Epidermal melanocyte (primary cell): ENCODE measurements around the gene NEBL.
"Not testable (repeated sequence)": the region's sequence is repeated elsewhere in the genome, so short reads cannot be mapped to it uniquely, and the experiment has no call there.

Source experiments
- DNase-seq: peaks from one replicate; pipeline ENCODE4 v3.0.0; 2011; ENCODE audit warnings: low spot score; ENCODE audit not compliant: insufficient read length

NEBL gene, protein sequence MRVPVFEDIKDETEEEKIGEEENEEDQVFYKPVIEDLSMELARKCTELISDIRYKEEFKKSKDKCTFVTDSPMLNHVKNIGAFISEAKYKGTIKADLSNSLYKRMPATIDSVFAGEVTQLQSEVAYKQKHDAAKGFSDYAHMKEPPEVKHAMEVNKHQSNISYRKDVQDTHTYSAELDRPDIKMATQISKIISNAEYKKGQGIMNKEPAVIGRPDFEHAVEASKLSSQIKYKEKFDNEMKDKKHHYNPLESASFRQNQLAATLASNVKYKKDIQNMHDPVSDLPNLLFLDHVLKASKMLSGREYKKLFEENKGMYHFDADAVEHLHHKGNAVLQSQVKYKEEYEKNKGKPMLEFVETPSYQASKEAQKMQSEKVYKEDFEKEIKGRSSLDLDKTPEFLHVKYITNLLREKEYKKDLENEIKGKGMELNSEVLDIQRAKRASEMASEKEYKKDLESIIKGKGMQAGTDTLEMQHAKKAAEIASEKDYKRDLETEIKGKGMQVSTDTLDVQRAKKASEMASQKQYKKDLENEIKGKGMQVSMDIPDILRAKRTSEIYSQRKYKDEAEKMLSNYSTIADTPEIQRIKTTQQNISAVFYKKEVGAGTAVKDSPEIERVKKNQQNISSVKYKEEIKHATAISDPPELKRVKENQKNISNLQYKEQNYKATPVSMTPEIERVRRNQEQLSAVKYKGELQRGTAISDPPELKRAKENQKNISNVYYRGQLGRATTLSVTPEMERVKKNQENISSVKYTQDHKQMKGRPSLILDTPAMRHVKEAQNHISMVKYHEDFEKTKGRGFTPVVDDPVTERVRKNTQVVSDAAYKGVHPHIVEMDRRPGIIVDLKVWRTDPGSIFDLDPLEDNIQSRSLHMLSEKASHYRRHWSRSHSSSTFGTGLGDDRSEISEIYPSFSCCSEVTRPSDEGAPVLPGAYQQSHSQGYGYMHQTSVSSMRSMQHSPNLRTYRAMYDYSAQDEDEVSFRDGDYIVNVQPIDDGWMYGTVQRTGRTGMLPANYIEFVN

DNA sequence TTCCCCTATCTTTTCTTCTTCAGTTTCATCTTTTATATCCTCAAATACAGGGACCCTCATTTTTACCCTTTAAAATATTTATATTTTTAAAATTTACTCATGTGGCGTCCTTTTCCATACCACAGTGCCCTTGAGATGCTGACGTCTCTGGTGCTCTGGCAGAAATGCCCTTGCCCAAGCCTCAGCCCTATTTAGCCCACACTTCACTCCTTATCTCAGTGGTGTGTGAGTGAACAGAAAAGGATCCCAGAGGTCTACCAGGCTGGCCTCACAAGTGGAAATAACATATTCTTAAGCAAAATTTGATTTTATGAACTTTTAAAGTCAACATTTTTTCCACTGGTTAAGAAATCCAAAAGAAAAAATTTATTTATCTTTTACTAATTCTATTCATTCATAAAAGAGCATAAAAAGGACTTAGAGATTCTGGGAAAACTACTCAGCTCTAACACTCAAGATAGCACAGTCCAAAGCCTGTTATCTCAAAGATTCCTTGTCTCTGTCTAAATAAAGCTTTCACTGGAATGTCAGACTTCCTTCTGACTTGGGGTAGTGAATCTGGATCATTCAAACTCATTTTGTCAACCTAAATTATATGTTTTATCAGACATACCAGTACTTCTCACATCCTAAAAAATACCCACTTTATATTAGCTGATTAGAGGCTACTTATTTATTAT lies at the start of gene NEBL:
Gene NEBL (minus strand): TSS at position 166 of the 680 bp plus-strand sequence. CDS start 106 bp downstream, at position 60.
- DNase-seq = no peak

DNA sequence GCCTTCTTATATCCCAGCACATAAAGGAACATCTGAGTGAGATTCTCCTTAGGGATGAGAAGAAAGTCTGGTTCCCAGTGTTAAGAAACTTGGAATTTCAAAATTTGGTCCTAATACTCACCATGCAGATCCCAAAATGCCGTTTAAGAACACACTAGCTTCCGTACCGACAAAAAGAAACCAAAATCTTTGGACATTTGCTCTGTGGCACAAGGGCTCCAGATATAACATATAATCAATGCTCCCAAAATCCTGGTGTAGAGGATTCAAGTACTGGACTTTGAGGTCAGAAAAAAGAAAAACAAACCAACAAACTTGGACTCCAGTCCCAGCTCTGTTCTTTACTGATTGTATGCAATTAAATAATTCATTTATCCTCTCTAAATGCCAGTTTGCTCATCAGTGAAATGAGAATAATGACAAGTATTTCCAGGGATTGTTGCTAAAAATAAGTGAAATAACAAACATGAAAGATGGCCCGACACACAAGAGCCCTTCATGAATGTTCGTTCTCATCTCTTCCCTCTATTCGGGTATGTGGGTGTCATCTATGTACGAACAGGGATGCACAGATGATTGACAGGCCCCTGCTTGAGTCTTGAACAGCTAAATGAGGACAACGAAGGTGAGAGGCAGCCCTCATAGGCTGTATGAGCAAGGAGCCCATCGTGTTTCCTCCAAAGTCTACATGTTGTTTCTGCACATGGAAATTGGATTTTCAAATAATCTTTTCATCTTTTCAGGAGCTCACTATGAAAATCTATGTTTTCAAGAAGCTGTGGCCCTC lies 48.6 kb upstream of the NEBL start:
- DNase-seq = no peak

DNA sequence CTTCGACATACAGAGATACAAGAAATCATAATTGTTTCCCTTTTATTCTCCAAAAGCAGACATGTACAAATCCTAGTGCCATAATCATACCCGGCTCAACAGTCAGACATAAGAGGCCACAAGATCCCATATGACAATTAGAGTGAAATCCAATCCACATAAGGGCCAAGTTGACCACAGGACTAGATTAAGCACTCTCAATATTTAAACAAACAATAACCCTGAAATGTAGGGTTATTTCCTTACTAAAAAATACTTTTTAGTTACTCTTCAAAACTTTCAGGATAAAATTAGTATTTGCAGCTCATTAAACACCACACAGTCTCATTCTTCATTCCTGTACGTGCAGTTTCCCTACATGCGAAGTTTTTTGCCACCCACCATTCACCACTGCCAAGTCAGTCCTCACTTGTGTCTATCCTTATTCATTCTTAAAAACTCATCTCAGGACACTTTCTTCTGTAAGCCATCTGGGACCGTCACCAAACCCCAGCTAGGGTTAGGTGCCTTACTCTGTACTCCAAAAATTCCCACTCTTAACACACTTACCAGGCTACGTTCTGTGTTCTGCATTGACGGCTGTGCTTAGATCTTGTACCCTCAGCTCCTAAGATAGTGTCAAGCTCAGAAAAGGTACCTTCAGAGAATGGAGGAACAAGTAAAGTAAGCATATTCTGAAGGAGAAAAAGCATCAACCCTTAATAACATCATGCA lies 47.8 kb upstream of the NEBL start:
- no peak for DNase-seq

DNA sequence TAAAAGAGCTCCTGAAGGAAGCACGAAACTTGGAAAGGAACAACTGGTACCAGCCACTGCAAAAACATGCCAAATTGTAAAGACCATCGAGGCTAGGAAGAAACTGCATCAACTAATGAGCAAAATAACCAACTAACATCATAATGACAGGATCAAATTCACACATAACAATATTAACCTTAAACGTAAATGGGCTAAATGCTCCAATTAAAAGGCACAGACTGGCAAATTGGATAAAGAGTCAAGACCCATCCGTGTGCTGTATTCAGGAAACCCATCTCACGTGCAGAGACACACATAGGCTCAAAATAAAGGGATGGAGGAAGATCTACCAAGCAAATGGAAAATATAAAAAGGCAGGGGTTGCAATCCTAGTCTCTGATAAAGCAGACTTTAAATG lies 42.3 kb upstream of the NEBL start:
- DNase-seq = not testable (repeated sequence)

DNA sequence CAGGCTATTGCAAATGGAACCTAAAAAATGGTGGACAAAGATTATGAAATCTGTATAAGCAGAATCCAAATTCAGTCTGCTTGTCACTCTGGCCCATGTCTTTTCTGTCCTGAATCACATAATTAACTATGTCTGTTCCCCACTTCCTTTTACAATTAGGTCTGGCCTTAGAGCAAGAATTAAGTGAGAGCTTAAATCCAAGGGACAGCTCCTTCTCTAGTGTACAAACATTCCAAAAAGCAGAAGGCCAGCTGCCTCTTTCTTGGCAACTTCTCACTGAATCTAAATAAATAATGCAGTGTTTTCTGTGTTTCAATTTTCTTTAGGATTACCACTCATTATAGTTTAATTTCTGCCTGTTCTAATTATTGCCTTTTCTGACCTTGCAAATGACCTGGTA lies 39.3 kb upstream of the NEBL start:
- DNase-seq = no peak

DNA sequence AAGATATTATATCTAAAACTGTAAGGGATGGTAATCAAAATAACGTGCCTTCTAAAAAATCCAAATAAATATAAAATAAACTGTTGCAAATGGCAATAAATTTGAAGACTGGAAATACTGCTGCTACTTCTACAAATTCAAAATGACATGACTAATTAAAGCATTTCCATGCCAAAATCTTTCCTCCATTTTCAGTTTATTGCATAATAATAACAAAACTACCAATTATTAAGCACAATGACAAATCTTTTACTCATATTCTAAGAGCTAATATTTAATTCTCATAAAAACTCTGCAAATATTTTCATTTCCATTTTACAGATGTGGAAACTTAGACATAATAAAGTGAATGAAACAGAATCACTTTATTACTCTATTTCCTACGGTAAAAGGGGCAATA lies 38.8 kb upstream of the NEBL start:
- no peak for DNase-seq

DNA sequence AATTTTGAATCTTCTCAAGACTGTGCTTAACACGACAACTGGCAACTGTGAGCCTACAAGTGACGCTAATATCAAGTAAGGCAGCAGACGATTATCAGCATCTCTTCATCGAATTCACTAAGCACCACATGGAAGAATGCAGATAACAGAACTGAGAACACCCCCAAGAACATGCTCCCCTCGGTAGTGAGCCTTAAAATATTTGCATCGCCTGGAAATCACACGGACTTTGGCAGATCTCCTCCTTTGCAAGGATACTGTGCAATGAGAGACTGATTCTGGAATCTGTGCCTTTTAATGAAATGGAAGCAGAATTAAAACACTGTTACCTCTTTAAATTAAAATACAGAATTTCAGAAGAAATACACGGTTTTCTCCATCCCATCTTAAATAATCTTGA lies 38.2 kb upstream of the NEBL start:
- DNase-seq = no peak

DNA sequence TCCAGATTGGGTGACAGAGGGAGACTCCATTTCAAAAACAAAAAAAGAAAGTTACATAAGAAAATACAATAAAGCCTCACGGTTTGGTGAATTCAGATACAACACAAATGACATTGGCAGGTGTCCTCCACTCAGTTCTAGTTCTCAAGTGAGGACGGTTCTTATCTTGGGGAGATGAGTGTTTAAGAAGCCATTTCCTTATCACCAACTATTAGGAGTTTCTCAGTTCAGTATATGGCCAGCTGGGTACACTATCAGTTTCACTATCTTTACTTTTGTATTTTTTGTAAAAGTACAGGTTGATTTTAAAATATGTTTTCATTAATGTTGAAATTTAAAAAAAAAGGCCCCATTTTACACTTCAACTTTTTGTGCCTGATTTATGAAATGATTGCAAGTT lies 36.6 kb upstream of the NEBL start:
- no peak for DNase-seq

DNA sequence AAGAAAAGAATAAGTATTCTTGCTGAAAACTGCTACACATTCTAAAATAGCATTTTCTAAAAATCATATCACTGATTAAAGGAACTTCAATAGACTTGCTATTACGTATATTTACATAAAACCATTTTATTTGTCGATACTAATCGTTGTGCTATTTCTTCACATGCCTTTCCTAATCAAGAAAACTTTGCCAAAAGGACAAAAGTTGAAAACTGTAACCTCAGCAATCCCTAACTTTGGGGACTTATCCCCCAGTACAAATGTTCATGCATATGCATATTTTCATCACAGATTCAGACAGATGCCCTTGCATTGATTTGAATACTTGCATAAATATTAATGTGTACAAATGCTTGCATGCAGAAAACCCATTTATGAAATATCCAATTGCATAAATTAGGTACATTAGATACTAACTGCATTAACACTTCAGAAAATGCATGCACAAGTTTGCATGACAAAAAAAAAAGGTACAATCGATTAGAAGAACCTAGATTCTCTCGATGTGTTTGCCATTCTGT lies 35.6 kb upstream of the NEBL start:
- DNase-seq = no peak

DNA sequence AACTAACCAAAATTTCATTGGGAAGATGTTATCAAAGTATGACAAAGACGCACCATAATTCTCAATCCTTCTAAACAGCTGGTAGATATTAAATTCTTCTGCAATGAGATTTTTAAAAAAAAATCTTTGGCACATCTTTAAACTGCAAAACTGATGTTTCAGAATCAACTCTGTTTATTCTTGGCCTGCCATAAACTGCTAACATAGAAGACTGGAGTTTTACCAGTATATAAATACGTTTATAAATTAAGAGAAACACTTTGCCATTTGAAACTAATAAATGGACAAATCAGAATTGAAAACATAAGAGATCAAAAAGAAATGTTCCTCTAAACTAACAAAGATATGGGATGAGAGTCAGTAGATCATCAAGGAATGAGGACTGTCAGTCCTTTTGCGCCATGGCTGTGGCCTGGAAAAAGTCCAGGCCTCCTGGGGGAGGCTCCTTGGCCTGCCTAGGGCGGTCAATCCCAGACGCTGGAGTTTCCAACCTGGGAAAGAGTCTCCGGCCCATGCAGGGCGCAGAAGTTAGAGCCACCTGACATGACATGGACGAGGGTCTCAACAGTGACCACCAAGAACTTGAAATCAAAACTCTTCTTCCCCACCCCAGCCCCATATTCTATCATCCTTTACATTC lies 34.2 kb upstream of the NEBL start:
- DNase-seq = no peak

DNA sequence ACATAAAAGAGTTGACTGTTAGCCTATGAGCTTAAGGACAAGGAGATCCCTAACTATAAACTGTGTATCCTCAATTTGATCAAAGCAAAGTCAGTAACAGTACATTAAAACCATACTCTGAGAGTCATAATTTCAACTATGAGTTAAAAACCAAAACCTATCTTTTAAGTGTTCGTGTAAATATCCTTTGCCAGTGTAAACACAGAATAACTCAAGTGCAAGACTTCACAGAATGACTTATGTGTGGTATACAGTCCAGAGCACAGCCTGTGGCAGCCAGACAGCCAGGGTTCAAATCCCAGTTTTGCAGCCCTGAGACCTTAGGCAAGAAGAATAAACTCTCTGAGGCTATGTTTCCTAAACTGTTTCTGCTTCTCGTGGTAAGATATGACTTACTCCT lies 30.3 kb upstream of the NEBL start:
- DNase-seq = no peak

DNA sequence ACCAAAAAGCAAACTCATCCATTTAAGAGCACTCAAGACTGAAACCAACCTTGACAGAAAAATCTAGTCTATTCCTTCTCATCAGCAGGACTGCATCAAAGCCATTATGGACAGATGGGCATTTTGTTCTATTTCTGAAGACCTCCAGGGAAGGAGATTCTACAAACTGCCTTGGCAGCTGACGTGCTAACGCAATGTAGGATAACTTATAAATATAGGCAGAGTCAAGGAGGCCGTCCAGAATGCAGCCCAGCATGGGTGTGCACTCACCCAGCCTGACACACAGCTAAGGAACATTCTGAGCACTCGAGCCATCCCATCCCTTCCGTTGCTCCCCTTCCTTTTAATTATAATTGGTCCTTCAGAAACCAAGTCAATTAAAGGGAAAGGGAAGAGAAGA lies 25.3 kb upstream of the NEBL start:
- DNase-seq = no peak

DNA sequence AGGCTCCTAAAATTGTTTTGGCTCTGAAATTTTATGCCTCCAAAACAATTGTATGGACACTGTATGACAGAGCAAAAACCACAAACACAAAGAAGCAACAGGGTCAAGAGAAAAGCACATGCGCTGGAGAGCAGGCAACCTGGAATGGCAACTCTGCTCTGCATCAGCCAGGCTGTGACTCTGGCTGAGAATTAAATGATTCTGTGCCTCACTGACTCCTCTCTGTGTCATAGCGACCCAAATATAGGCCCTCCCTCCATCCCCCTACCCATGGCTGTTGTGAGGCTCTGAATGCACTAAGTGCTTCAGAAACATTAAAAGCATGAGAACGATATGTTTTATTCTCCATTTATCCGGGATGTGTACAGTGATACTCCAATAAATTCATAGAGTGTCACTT lies 24.9 kb upstream of the NEBL start:
- DNase-seq = no peak

DNA sequence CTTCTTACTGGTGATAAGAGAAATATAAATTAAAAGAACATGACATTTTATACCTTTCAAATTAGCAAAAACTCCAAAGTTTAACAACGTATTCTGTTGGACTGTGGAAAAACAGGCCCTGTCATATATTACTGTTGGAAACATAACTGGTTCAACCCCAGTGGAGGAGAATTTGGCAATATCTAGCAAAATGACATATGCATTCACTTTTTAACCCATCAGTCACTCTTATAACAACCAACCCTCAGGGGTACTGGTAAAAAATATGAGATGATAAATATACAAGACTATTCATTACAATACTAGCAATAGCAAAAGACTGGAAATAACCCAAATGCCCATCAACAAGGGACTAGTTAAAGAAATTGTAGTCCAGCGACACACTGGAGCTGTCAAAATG lies 22.9 kb upstream of the NEBL start:
- no peak for DNase-seq

DNA sequence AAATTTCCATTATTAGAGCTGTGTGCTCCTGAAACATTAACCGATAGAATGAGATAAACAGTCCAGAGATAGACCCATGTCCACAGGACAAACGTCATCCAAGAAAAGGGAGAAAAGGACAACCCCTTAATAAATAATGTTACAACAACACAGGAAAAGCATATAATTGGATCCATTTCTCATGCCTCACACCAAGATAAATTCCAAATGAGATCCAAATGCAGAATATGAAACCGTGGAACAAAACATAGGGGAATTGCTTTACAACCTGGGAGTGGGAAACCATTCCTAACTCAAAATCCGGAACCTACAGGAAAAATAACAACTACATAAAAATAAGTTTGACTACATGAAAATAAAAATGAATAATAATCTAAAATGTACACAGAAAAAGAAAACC lies 22.4 kb upstream of the NEBL start:
- DNase-seq = no peak

DNA sequence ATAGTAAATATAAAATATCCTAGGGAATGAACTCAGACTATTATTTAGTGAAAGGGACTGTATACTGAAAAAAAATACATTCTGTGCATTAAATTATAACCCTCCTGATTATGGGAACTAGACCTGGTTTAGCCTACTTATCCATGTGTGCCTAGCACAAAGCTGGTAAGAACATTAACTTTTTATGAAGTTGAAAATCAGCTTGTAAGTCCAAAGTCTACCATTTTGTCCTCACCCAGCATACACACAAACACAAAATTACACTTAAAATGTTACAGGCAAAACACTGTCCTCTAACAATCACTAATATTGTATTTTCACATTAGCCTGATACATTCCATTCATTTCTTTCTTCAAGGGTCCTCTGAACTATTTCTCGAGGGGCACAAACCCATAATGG lies 19.9 kb upstream of the NEBL start:
- DNase-seq = no peak

DNA sequence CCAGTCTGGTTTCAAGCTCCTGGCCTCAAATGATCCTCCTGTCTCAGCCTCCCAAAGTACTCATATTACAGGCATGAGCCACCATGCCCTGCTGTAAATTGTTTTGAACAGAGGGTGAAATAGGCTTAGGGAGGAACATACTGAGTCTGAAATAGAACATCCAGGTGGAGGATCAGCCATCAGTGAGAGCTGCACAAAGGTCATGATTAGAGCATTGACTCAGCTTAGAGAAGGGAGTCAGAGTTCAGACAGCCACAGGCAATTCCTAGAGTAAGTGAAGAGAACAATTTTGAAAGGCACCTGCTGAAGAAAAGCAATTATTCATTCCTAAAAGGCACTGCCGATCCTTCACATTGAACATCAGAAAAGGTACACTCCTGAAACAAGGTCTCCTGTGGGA lies 15.9 kb upstream of the NEBL start:
- DNase-seq = no peak

DNA sequence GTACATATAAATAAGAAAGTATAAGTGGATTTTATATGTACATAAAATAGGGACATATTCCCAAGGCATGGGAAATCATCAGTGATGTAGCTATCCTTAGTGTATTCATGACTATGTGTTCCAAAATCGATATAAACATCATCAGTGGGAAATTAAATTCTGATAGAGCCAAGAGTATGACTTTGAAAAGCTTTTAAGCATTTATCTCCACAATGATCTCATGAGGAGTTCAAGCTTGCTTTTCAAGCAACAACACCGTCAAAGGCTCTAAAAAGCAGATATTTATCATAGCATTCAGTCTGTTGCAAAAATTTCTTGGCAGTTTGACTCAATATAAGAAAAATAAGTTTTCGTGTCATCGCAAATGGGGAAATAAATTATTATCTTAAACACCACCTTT lies 14.5 kb upstream of the NEBL start:
- no peak for DNase-seq

DNA sequence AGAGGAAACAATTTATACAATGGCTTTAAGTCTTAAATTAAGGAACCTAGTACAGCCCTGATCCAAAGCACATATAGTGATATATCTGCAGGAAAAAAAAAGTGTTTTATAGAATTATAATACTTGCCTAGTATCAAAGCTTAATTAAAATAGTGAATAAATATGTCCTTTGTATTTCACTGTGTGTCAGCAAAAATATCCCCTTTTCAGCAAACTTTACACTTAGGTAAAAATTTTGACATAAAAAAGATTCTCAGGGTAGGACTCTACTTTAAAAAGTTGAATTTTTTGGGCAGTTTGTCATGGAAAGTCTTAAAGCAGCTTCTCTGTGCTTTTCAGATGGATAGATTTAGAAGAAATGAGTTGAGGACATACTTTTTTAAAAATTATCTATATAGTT lies 12.7 kb upstream of the NEBL start:
- no peak for DNase-seq

DNA sequence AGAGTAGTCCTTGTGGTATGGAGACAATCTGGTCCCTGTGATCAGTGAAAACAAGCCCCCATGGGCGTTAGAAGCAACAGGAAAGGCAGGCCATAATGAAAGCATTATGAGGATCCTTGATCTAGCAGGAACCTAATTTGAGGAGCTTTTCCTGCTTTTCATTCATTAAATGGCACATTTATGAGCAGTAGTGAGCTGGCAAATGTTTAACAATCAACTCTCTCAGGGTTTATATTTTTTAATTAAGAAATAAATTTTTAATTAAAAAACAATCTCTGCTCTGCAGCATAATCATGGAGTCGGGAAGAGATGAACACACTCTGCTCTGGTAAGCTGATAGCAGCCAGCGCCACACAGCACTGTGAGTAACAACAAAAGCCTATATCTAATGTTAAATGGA lies 11.3 kb upstream of the NEBL start:
- DNase-seq = no peak
